COR-L47 (cell line): ENCODE data around the gene ADCY9.

Source experiments
- DNase-seq: peaks from one replicate; lab custom pipeline; 2025; lab: John Stamatoyannopoulos, UW

ADCY9 gene

DNA sequence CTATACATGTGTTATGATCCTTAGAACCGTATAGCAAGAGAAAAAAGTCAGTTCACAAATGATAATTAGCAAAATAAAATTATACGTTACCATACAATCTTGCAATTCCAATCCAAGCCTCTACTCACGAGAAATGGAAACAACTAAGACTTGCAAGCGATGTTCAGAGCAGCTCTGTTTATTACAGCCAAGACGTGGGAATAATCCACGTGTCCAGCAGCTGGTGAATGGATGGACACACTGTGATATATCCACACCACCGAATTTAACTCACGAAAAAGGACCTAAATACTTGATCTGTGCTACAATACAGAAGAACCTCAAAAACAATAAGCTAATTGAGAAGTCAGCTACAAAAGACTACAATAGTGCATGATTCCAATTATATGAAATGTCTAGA is 88.1 kb downstream of the ADCY9 start:
- no peak for DNase-seq

DNA sequence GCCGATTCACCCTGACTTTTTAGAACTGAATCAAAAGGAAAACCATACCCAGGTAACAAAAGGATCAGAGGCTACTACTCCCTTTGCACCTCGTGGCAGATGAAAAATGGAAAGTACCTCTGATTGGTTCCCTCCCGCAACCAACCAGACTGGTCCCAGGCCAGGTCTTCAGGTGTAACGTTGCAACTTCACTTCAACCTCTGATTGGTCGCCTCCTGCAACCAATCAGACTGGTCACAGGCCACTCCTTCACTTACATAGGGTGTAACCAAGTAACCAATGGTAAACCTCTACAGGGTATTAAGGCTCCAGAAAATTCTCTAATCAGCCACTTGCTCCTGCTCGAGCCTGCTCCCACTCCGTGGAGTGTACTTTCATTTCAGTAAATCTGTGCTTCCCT is 89.4 kb downstream of the ADCY9 start:
- DNase-seq = no peak

DNA sequence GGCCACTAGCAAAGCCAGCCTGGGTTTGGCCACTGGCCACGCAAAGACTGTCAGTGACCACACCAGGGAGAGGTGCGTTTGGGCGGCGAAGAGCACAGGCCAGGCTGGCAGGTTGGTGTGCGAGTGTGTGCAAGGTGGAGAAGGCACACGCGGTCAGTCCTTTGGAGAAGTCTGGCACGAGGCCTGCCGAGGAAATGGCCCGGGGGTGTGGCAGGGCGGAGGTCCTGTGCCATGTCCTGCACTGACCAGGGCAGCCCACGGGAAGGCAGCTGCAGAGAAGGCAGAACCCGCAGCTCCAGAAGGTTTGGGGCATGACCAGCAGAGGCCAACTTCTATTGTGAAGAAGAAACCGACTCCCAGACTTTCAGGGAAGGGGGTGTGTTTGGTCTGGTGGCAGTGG is 90.8 kb downstream of the ADCY9 start:
- DNase-seq = no peak

GRCh38 chr16:4021916-4022315 is 94.3 kb downstream of the ADCY9 start:
- no peak for DNase-seq

DNA sequence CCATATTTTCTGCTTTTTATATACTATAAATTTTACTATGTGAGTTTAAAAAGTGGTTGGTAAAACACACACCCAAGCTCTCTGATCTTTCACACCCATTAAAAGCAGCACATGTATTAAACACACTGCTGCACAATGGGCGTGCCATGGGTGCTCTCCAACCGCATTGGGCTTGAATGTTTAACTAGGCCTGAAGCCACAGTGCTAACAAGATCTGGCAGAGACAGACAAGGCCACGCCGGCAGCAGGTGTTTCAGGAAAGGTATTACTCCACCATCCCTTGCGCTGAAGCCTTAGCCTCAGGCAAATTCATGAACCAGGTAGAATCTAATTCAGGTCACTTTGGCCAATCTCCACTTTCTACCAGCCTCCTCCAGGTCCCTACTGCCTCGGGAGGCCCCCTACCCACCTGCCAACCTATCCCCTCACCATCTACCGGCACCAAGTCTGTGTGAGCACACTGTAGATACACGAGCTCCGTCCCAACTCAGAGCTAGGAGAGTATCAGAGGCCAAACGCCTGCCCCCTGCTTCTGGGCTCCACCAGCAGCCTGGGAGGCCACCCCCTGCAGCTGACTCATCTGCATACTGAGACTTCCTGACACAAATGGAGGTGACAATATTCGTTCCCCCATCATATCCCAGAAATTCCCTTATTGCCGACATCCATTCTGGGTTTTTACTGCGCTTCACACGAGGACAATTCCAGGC is 95.0 kb downstream of the ADCY9 start:
- peak; percentile 95 for DNase-seq

- no peak for DNase-seq
Measured at GRCh38 chr16:4019371-4019791, 96.9 kb downstream of the ADCY9 start.

GRCh38 chr16:4018391-4018790 is 97.9 kb downstream of the ADCY9 start:
- DNase-seq = no peak

- DNase-seq = peak; percentile 37
Measured at GRCh38 chr16:4017807-4018206, 98.4 kb downstream of the ADCY9 start.

- no peak for DNase-seq
Measured at GRCh38 chr16:4016658-4017057, 99.6 kb downstream of the ADCY9 start.

DNA sequence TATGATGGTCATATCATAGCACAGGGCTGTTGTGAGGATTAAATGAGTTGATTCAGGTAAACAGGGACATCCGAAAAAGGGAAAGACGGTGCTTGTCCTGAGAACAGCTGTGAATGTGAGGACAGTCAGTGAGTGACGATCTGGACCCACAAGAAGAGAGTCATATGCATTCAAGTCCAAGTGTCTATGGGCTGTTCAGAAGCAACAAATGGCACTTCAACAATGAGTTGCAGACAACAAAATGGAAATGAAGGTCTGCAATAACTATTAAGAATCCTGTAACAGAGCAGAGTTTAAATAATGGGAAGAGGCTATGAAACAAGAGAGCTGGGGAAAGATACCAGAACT is 100.3 kb downstream of the ADCY9 start:
- no peak for DNase-seq

- DNase-seq = no peak
Measured at GRCh38 chr16:4015275-4016004, 100.8 kb downstream of the ADCY9 start.

DNA sequence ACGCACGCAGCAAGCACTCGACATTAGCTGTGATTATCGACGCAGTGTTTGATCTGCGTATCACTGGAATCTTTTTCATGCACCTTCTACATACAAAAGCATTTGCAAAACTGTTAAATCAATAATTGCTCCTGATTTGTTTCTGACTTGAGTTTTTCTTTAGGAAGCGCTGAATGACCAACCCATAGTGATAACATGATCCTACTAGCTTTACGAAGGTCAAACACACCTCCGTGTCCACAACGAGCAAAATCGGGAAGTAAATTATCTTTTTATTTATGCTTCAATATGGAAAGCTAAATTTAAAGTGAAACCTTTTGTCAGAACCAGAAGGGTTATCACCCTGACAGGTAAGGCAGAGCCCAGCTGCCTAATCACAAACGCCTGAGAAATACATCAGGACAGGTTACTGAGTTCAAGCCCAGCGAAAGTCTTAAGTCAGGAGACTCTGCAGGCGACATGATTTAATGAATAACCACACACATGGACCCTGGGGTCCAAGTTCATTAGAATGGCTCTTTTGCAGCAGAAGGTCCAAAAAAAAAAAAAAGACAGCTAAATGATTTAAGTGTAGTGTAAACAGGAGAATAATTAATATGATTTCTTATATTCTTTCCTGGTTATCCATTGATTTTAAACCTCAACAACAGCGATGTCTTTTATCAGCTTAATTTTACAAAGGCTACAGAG is 104.2 kb downstream of the ADCY9 start:
- no peak for DNase-seq

- DNase-seq = no peak
Measured at GRCh38 chr16:4011225-4011939, 104.9 kb downstream of the ADCY9 start.

- DNase-seq = no peak
Measured at GRCh38 chr16:4010225-4011158, 105.8 kb downstream of the ADCY9 start.

DNA sequence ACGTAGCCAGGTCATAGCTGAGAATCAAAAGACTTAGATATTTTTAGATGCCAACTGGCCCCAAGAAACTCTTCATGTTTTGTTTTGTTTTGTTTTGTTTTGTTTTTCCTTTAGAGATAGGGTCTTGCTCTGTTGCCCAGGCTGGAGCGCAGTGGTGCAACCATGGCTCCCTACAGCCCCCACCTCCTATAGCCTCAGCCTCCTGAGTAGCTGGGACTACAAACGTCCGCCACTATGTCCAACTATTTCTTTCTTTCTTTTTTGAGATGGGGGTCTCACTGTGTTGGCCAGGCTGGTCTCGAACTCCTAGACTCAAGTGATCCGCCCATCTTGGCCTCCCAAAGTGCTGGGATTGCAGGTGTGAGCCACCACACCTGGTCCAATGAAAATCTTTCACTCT is 107.1 kb downstream of the ADCY9 start:
- DNase-seq = no peak

DNA sequence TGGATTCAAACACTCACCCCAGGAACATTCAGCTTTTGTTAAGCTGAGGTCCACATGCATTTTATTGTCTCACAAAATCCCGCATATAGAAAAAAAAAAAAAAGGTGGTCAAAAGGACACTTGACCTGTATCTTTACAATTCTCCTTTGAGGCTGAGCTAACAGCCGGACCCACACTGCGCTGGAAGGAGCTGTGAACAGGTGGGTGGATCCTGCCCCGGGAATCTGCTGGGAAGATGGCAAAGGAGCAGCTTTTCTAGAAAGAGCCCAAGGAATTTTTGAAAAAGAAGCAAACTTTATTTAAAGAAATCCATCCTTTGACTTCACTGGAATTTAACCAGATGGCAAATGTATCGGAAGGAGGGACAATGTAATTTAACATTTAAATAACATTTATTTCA is 108.1 kb downstream of the ADCY9 start:
- no peak for DNase-seq

- DNase-seq = no peak
Measured at GRCh38 chr16:4006397-4006999, 109.7 kb downstream of the ADCY9 start.

- no peak for DNase-seq
Measured at GRCh38 chr16:4005731-4006130, 110.5 kb downstream of the ADCY9 start.

DNA sequence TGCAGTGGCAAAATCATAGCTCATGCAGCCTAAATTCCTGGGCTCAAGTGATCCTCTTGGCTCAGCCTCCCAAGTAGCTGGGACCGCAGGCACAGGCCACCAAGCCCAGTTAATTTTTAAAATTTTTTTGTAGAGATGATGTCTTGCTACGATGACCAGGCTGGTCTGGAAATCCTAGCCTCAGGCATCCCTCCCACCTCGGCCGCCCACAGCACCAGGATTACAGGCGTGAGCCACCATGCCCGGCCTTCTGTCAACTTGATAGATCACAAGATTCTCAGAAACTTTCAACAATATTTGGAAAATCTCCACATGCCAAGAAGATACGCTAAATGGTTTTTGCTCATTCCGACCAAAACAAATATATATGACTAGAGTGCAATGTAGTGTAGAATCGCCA is 111.0 kb downstream of the ADCY9 start:
- no peak for DNase-seq

DNA sequence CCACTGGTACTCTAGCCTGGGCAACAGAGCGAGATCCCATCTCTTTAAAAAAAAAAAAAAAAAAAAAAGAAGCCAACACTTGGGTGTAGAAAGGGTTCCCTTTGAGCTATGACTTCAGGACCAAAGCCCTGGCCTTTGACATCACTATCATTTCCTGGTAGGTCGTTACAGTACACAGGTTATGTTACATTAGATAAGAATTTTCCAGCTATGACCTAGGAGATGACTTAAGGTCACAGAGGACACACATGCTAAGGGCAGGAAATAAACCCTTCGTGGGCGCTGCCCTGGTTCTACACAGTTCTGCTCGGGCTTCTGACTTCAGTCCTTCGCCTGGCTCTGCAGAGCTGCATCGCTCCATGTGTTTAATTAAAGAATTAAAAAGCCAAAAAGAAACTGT is 112.0 kb downstream of the ADCY9 start:
- no peak for DNase-seq

DNA sequence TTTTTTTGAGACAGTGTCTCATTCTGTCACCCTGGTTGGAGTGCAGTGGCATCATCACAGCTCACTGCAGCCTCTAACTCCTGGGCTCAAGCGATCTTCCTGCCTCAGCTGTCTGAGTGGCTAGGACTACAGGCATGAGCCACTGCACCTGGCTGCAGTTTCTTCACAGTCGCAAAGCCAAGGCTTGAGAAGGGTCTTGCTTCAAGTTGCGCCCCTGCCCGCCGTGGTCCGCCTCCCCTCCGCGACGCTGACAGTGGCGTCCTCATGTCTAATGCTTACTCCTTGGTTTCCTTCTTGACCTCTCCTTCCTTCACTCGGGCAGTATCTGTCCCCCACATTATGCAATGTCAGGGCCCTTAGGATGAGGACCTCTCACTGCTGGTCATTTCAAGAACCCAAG is 112.7 kb downstream of the ADCY9 start:
- no peak for DNase-seq
